AG04449 (cell line): ENCODE data around the gene ANKH.
A peak's percentile ranks its signal among the peaks of the same experiment; 100 is the strongest.
"Not testable (repeated sequence)": the region's sequence is repeated elsewhere in the genome, so short reads cannot be mapped to it uniquely, and the experiment has no call there.

Source experiments
- CTCF ChIA-PET: fragments of 350-600 bp; formaldehyde crosslinking; extraction: SDS; loops from one replicate; lab custom pipeline; 2021; ENCODE audit warnings: antibody characterized with exemption; lab: Yijun Ruan, JAX
- POLR2A ChIA-PET: fragments of 400-600, 350-600 bp; formaldehyde crosslinking; extraction: SDS; loops from one replicate; lab custom pipeline; 2020; ENCODE audit warnings: antibody characterized with exemption, inconsistent platforms; lab: Yijun Ruan, JAX
- DNase-seq: peaks from one replicate; pipeline ENCODE4 v3.0.0-alpha.2; 2010; ENCODE audit warnings: low read depth, low spot score
- H3K4me3 ChIP-seq: 2 replicates; pipeline ENCODE4 v1.5.1; 2011; ENCODE audit warnings: low read depth, mild to moderate bottlenecking, control low read depth, low read length
- CTCF ChIP-seq: IDR thresholded peaks from one replicate; pipeline ENCODE4 v1.5.1; 2011; ENCODE audit warnings: mild to moderate bottlenecking, moderate library complexity, low read length, control low read depth, inconsistent platforms; ENCODE audit not compliant: insufficient read depth; ENCODE audit errors: missing control alignments

The ANKH gene

GRCh38 chr5:14821100-14821845 lies 50.3 kb downstream of the ANKH start:
- POLR2A ChIA-PET, result no interaction called here

GRCh38 chr5:14818931-14819790 lies 52.4 kb downstream of the ANKH start:
- no peak for TF ChIP-seq CTCF
- CTCF ChIA-PET, result interaction anchor here (1.8 kb wide), 1 partner anchor 14 kb away, joined by 4 read pairs; no protein-coding TSS in a partner anchor
- POLR2A ChIA-PET, result no interaction called here
- DNase-seq, result no peak
- H3K4me3 ChIP-seq, result no peak overlapping the region

More at GRCh38 chr5:14821100-14821845, 50.3 kb downstream of the ANKH start:
- TF ChIP-seq CTCF, result no peak
- no peak for DNase-seq
- CTCF ChIA-PET, result interaction anchor here (0.7 to 1.6 kb wide), 3 partner anchors 94 to 194 kb away, joined by 3 to 6 read pairs (median 4); no protein-coding TSS in a partner anchor
- no peak overlapping the region for H3K4me3 ChIP-seq

GRCh38 chr5:14817762-14818136 lies 53.8 kb downstream of the ANKH start:
- POLR2A ChIA-PET, H3K4me3 ChIP-seq, DNase-seq: not testable (repeated sequence)
- CTCF ChIA-PET, result interaction anchor here (1.4 to 2.1 kb wide), 5 partner anchors 11 to 90 kb away, joined by 3 to 9 read pairs (median 4); no protein-coding TSS in a partner anchor

- ChIA-PET POLR2A (interaction anchor here (0.7 to 1.0 kb wide), 3 partner anchors 11 to 97 kb away, joined by 3 to 6 read pairs (median 4); partner anchors contain the start of gene ANKH), CTCF (interaction anchor here (1.4 to 2.1 kb wide), 6 partner anchors 11 to 90 kb away, joined by 3 to 9 read pairs (median 4); no protein-coding TSS in a partner anchor)
- DNase-seq, result peak; percentile 50
- no peak for TF ChIP-seq CTCF
- H3K4me3 ChIP-seq, result no peak overlapping the region
Observed at GRCh38 chr5:14816999-14817761, 54.4 kb downstream of the ANKH start.

- no peak for DNase-seq
- ChIA-PET CTCF (interaction anchor here (0.6 to 2.1 kb wide), 6 partner anchors 12 to 108 kb away, joined by 3 to 9 read pairs (median 4); no protein-coding TSS in a partner anchor), POLR2A (interaction anchor here (0.7 to 1.0 kb wide), 3 partner anchors 10 to 96 kb away, joined by 3 to 6 read pairs (median 4); partner anchors contain the start of gene ANKH)
- H3K4me3 ChIP-seq, result no peak overlapping the region
- no peak for TF ChIP-seq CTCF
Observed at GRCh38 chr5:14816374-14816998, 55.1 kb downstream of the ANKH start.

- no peak for TF ChIP-seq CTCF
- ChIA-PET CTCF (no interaction called here), POLR2A (no interaction called here)
- no peak for DNase-seq
- H3K4me3 ChIP-seq, result no peak overlapping the region
Observed at GRCh38 chr5:14813747-14814146, 57.8 kb downstream of the ANKH start.
